ENCODE results near the gene DZIP3. TPM values are rescaled to one million over a fixed set of nuclear protein-coding genes. Genes with fewer than 3 reads are reported as not detected.
"Not testable (repeated sequence)": the region's sequence is repeated elsewhere in the genome, so short reads cannot be mapped to it uniquely, and the experiment has no call there.

The DZIP3 gene
- total RNA-seq, 1 donor from 2014 or later = 44.3 TPM

GRCh38 chr3:108603691-108604090 is 14.2 kb downstream of the DZIP3 start:
- H3K4me1 Mint-ChIP-seq (ENCODE audit: low read depth, unreplicated experiment) = peaks cover 10% of the 10 kb centered on the region
- H3K27ac Mint-ChIP-seq (ENCODE audit: unreplicated experiment) = peak overlapping the region; percentile 15
- TF ChIP-seq CTCF (IDR thresholded peaks at IDR 0.05; ENCODE audit: partially characterized antibody, unreplicated experiment) = no peak
- H3K27me3 Mint-ChIP-seq (ENCODE audit: unreplicated experiment) = no peaks in the 10 kb centered on the region
- no peaks in the 10 kb centered on the region for H3K9me3 Mint-ChIP-seq (ENCODE audit: unreplicated experiment)
- DNase-seq = no peak
- H3K4me3 Mint-ChIP-seq (ENCODE audit: unreplicated experiment) = no peak overlapping the region
- no peaks in the 10 kb centered on the region for H3K36me3 Mint-ChIP-seq (ENCODE audit: unreplicated experiment)

GRCh38 chr3:108605028-108605427 is 15.5 kb downstream of the DZIP3 start:
- no peak overlapping the region for H3K27ac Mint-ChIP-seq (ENCODE audit: unreplicated experiment)
- no peaks in the 10 kb centered on the region for H3K36me3 Mint-ChIP-seq (ENCODE audit: unreplicated experiment)
- no peaks in the 10 kb centered on the region for H3K9me3 Mint-ChIP-seq (ENCODE audit: unreplicated experiment)
- no peak overlapping the region for H3K4me3 Mint-ChIP-seq (ENCODE audit: unreplicated experiment)
- H3K4me1 Mint-ChIP-seq (ENCODE audit: low read depth, unreplicated experiment) = peaks cover 10% of the 10 kb centered on the region
- no peaks in the 10 kb centered on the region for H3K27me3 Mint-ChIP-seq (ENCODE audit: unreplicated experiment)
- no peak for TF ChIP-seq CTCF (IDR thresholded peaks at IDR 0.05; ENCODE audit: partially characterized antibody, unreplicated experiment)
- no peak for DNase-seq

GRCh38 chr3:108605491-108605890 is 16.0 kb downstream of the DZIP3 start:
- no peak overlapping the region for H3K4me3 Mint-ChIP-seq (ENCODE audit: unreplicated experiment)
- no peaks in the 10 kb centered on the region for H3K36me3 Mint-ChIP-seq (ENCODE audit: unreplicated experiment)
- no peak for DNase-seq
- no peaks in the 10 kb centered on the region for H3K9me3 Mint-ChIP-seq (ENCODE audit: unreplicated experiment)
- H3K27ac Mint-ChIP-seq (ENCODE audit: unreplicated experiment) = no peak overlapping the region
- no peaks in the 10 kb centered on the region for H3K27me3 Mint-ChIP-seq (ENCODE audit: unreplicated experiment)
- H3K4me1 Mint-ChIP-seq (ENCODE audit: low read depth, unreplicated experiment) = peaks cover 10% of the 10 kb centered on the region
- no peak for TF ChIP-seq CTCF (IDR thresholded peaks at IDR 0.05; ENCODE audit: partially characterized antibody, unreplicated experiment)

GRCh38 chr3:108608750-108609149 is 19.2 kb downstream of the DZIP3 start:
- H3K4me1 Mint-ChIP-seq (ENCODE audit: low read depth, unreplicated experiment) = peaks cover under 1% of the 10 kb centered on the region
- H3K27ac Mint-ChIP-seq (ENCODE audit: unreplicated experiment) = no peak overlapping the region
- H3K9me3 Mint-ChIP-seq (ENCODE audit: unreplicated experiment) = no peaks in the 10 kb centered on the region
- H3K4me3 Mint-ChIP-seq (ENCODE audit: unreplicated experiment) = no peak overlapping the region
- no peaks in the 10 kb centered on the region for H3K27me3 Mint-ChIP-seq (ENCODE audit: unreplicated experiment)
- no peak for DNase-seq
- TF ChIP-seq CTCF (IDR thresholded peaks at IDR 0.05; ENCODE audit: partially characterized antibody, unreplicated experiment) = no peak
- H3K36me3 Mint-ChIP-seq (ENCODE audit: unreplicated experiment) = no peaks in the 10 kb centered on the region

GRCh38 chr3:108610651-108611050 is 21.1 kb downstream of the DZIP3 start:
- no peak for TF ChIP-seq CTCF (IDR thresholded peaks at IDR 0.05; ENCODE audit: partially characterized antibody, unreplicated experiment)
- Mint-ChIP-seq H3K4me3 (ENCODE audit: unreplicated experiment) (no peak overlapping the region), H3K9me3 (ENCODE audit: unreplicated experiment) (no peaks in the 10 kb centered on the region), H3K27me3 (ENCODE audit: unreplicated experiment) (no peaks in the 10 kb centered on the region), H3K27ac (ENCODE audit: unreplicated experiment) (no peak overlapping the region), H3K36me3 (ENCODE audit: unreplicated experiment) (no peaks in the 10 kb centered on the region), H3K4me1 (ENCODE audit: low read depth, unreplicated experiment) (no peaks in the 10 kb centered on the region)
- DNase-seq = no peak

- not testable (repeated sequence) for DNase-seq; H3K36me3 Mint-ChIP-seq (ENCODE audit: unreplicated experiment); H3K4me3 Mint-ChIP-seq (ENCODE audit: unreplicated experiment); H3K4me1 Mint-ChIP-seq (ENCODE audit: low read depth, unreplicated experiment); H3K27me3 Mint-ChIP-seq (ENCODE audit: unreplicated experiment); H3K9me3 Mint-ChIP-seq (ENCODE audit: unreplicated experiment); H3K27ac Mint-ChIP-seq (ENCODE audit: unreplicated experiment)
Measured at GRCh38 chr3:108616090-108616489, 26.6 kb downstream of the DZIP3 start.
